ENCODE measurements around the gene SORBS1.

SORBS1 gene

GRCh38 chr10:95303535-95303934 lies 257.6 kb downstream of the SORBS1 start:
- ChIA-PET CTCF (interaction anchor here (0.8 to 1.5 kb wide), 4 partner anchors 9 to 69 kb away, joined by 3 to 4 read pairs (median 4); no protein-coding TSS in a partner anchor), POLR2A (no interaction called here)
- no peak for DNase-seq (ENCODE audit: extremely low spot score)
- no peak for TF ChIP-seq CTCF (IDR thresholded peaks at IDR 0.05; ENCODE audit: control extremely low read depth, extremely low read depth, low read depth, missing control alignments)

GRCh38 chr10:95300022-95300539 lies 261.1 kb downstream of the SORBS1 start:
- TF ChIP-seq CTCF (IDR thresholded peaks at IDR 0.05; ENCODE audit: control extremely low read depth, extremely low read depth, low read depth, missing control alignments): no peak
- DNase-seq (ENCODE audit: extremely low spot score): no peak
- CTCF ChIA-PET: interaction anchor here (2.4 to 3.2 kb wide), 2 partner anchors 8 to 62 kb away, joined by 9 to 12 read pairs; no protein-coding TSS in a partner anchor
- POLR2A ChIA-PET: no interaction called here

- POLR2A ChIA-PET: interaction anchor here (1.3 kb wide), 1 partner anchor 36 kb away, joined by 4 read pairs; no protein-coding TSS in a partner anchor
- TF ChIP-seq CTCF (IDR thresholded peaks at IDR 0.05; ENCODE audit: control extremely low read depth, extremely low read depth, low read depth, missing control alignments): no peak
- DNase-seq (ENCODE audit: extremely low spot score): peak; percentile 39
- CTCF ChIA-PET: interaction anchor here (0.9 to 3.2 kb wide), 3 partner anchors 11 to 65 kb away, joined by 3 to 12 read pairs (median 9); no protein-coding TSS in a partner anchor
Measured at GRCh38 chr10:95297402-95297801, 263.8 kb downstream of the SORBS1 start.

GRCh38 chr10:95296764-95297163 lies 264.4 kb downstream of the SORBS1 start:
- DNase-seq (ENCODE audit: extremely low spot score): no peak
- POLR2A ChIA-PET: interaction anchor here (1.3 kb wide), 1 partner anchor 36 kb away, joined by 4 read pairs; no protein-coding TSS in a partner anchor
- CTCF ChIA-PET: interaction anchor here (0.9 to 3.2 kb wide), 3 partner anchors 15 to 66 kb away, joined by 3 to 12 read pairs (median 6); no protein-coding TSS in a partner anchor
- TF ChIP-seq CTCF (IDR thresholded peaks at IDR 0.05; ENCODE audit: control extremely low read depth, extremely low read depth, low read depth, missing control alignments): no peak

- peak; percentile 86 for DNase-seq (ENCODE audit: extremely low spot score)
- no peak for TF ChIP-seq CTCF (IDR thresholded peaks at IDR 0.05; ENCODE audit: control extremely low read depth, extremely low read depth, low read depth, missing control alignments)
- ChIA-PET POLR2A (interaction anchor here (0.7 kb wide), 1 partner anchor 16 kb away, joined by 3 read pairs; no protein-coding TSS in a partner anchor), CTCF (interaction anchor here (0.6 to 2.0 kb wide), 14 partner anchors 8 to 135 kb away, joined by 3 to 7 read pairs (median 4); no protein-coding TSS in a partner anchor)
Measured at GRCh38 chr10:95295031-95295755, 266.0 kb downstream of the SORBS1 start.

- ChIA-PET CTCF (interaction anchor here (0.7 to 2.0 kb wide), 3 partner anchors 10 to 81 kb away, joined by 3 to 7 read pairs (median 3); no protein-coding TSS in a partner anchor), POLR2A (no interaction called here)
- TF ChIP-seq CTCF (IDR thresholded peaks at IDR 0.05; ENCODE audit: control extremely low read depth, extremely low read depth, low read depth, missing control alignments): no peak
- DNase-seq (ENCODE audit: extremely low spot score): no peak
Measured at GRCh38 chr10:95293631-95294030, 267.5 kb downstream of the SORBS1 start.
